GM18867 (cell line): ENCODE measurements around the gene PDHX.
"Not testable (repeated sequence)": the region's sequence is repeated elsewhere in the genome, so short reads cannot be mapped to it uniquely, and the experiment has no call there.

Experiments
- ATAC-seq: cut with Tn5 transposase; IDR thresholded peaks from one replicate; pipeline ENCODE4 v1.9.1; 2021; ENCODE audit warnings: mild to moderate bottlenecking, moderate library complexity; ENCODE audit not compliant: unreplicated experiment

PDHX gene

DNA sequence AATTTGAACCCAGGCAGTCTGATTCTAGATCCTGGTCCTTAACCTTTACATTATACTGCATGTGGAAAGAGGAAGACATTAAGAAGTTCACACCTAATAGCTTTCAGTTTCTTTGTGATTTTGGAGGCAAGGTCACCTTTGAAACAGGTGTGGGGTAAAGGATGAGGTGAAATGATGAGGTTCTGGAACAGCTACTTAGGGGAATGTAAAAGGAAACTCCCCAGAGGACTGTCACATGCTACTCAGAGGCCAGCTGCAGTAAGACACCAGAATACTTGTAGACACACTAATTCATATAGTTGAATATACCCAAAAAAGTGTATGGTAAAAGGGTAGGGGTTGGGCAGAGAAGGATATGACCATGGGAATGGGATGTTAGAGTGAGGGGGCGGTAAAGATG, 5.6 kb upstream of the PDHX start:
- ATAC-seq: peak; percentile 43

GRCh38 chr11:34911676-34912075, 4.7 kb upstream of the PDHX start:
- ATAC-seq: no peak

- not testable (repeated sequence) for ATAC-seq
These were observed 2.9 kb upstream of the PDHX start for GRCh38 chr11:34913556-34913955.

DNA sequence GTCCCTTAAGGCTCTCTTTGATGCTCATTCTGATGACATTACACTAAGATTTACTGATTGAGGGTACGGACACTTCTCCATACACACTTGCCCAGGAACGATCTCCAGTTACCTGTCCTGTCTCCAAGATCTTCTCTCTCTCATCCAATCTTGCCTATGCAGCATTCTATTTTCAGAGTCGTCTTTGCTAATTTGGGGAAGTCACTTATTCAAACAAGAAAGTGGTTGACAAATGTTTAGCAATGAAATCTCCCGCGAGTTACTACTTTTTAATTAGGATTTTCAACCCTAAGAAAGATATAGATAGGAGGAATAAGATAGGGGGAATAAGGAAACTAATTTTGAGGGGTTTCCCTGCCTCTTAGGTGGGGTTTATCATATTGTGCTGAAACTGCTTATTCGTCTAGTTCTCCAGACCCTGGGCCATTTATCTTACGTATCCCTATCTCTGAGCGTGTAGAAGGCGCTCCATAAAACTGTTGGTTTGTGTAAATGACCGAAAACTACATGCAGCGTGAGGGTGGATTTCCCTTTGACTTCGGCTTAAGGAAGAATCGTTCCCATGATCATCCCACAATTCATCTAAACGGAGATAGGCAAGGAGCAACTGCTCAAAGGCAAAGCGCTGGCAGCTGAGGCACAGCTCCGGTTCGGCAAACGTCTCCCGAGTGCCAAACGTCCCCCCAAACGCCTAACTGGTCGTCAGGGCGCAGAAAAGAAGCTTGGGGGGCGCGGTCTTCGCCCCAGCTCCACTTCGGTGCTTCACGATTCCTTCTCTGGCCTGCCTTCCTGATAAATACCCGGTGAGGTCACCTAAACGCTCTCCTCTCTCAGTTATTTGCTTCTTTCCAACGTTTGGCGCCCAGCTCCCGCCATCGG, 1.0 kb upstream of the PDHX start:
- peak; percentile 4 for ATAC-seq

- peak; percentile 25 for ATAC-seq
These were observed 689 bp downstream of the PDHX start for GRCh38 chr11:34916843-34917770.

DNA sequence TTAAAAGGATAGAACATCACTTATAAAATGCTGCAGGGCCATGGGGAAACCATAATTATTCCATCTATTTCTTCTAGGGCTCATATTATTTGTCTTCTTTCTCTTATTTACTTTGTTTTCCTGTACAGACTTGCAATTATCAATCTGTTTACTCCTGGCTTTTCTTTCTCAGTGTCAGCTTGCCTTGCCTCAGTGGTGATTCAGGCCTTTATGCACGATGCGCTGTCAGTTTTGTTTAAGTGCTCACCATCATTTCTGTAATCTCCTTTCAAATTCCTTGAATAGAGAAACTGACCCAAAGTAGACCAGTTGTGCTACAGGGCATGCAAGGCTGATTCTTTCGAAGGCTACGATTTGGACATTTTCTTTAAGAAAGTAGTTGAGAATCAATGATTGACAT, 4.7 kb downstream of the PDHX start:
- ATAC-seq: no peak

DNA sequence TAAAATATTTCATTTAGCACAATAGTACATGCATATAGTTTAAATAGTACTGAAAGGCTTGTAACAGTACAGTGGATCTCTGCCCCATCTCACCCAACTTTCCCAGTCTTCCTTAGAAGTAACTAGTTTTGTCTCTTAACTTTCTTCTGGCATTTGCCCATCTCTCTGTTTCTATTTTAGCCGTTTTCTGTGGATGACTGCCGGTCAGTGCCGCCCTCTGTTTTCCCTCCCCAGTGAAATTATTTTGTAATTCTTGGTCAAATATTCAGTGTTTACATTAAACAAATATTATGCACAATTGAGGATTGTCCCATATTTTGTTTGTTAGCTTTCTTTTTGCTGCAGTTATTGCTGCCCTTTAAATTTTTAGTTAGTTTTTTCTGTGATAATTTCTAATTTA, 8.3 kb downstream of the PDHX start:
- ATAC-seq: no peak

- no peak for ATAC-seq
These were observed 9.8 kb downstream of the PDHX start for GRCh38 chr11:34926101-34926830.

DNA sequence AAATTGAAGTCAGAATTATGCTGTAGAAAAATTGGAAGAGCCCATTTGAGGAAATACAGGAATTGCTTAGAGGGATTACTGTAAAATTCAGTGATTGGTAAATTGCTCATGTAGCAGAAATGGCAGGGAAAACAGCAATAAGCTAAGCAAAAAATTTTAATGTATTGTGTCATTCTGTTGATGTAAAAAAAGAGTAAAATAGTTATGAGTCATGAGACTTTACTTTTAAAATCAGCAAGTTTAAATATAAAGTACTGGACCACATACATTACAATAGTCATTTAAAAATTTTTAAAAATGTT, 10.4 kb downstream of the PDHX start:
- ATAC-seq: no peak

DNA sequence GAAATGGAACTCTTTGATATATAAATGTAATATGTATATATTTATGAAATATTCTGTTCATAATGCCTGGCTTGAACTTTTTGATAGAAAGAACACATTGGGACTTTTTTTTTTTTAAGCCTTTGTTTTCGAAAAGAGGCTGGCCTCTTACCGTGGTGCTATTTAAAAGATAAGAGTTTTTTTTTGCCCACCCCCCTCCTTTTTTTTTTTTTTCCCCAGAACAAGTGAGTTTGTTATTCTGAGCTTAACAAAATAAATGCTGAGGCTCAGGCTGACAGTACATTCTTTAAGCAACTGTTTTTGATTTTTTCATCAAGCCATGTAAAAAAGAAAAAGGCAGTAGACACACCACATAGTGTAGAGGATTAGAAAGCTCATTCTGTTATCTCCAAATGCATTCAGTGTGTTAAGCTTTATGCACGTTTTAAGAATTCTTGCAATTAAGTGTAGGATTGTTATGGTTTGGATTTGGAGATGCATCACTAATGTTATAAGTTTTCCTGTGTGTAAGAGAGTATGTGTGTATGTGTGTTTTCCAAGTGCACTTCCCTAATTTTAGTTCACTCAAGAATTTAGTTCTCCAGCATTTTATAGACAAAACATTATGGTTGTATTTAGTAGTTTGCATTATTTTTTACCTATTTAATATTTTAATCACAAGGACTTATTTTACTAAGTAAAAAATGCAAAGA, 12.0 kb downstream of the PDHX start:
- ATAC-seq: no peak

- ATAC-seq: no peak
These were observed 12.7 kb downstream of the PDHX start for GRCh38 chr11:34928960-34929680.

- ATAC-seq: no peak
These were observed 13.7 kb downstream of the PDHX start for GRCh38 chr11:34929794-34930763.

DNA sequence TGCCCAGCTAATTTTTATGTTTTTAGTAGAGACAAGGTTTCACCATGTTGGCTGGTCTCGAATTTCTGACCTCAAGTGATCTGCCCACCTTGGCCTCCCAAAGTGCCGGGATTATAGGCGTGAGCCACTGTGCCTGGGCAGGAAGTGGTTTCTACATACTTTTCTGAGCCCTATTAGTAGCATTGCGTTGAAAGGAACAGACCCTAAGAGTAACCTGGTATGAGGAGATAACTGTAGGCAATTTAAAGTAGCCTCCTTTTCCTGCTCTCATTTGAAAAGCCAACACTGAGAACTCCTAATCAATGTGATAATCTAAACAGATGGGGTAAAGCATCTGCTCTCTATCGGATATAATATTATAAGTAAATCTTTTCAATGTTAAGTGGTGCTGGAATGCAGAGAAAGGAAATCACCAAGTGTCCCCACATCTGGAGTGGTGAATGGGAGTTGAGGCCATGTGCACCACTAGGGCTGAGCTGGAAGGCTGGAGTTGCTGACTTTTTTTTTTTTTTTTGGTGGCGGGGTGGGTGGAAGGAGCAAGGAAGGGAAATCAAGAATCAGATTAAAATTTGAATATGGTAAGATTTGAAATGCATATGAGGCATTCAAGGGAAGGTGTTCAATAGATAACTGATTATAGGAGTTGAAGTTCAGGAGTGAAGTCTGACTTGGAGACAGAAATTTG, 20.7 kb downstream of the PDHX start:
- no peak for ATAC-seq

- no peak for ATAC-seq
These were observed 22.2 kb downstream of the PDHX start for GRCh38 chr11:34938611-34939010.

DNA sequence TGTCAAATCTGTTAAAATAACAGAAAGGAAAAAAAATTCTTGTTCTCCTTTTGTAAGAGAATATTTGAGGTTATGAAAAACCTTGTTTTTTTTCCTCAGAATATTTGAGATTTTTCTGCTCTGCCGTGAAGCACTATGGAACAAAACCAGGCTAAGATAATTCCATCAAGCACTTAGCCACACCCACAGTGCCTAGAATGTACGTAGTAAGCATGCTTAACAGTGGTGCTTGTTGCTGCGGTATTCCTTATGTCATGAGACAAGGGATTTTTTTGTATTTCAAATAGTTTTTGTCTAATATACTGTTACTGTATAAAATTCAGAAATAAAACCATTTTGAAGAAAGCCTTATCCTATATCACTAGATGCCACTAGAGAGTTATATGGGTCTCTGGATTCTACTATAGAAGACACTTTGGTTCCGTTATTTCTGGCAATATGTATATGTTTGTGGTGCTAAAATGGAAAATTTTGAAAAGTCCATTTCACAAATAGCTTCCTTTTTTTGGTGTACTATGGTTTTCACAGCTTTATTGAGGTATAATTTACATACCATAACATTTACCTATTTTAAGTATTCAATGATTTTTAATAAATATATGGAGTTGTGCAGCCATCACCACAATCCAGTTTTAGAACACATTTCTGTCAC, 23.7 kb downstream of the PDHX start:
- ATAC-seq: peak; percentile 55

- no peak for ATAC-seq
These were observed 25.3 kb downstream of the PDHX start for GRCh38 chr11:34941688-34942087.

GRCh38 chr11:34944692-34945091, 28.3 kb downstream of the PDHX start:
- no peak for ATAC-seq

- no peak for ATAC-seq
These were observed 32.3 kb downstream of the PDHX start for GRCh38 chr11:34948696-34949095.
